AG10803 (cell line): ENCODE data around the gene KCNN3.

Experiments
- DNase-seq: peaks from one replicate; pipeline ENCODE4 v3.0.0; 2010; ENCODE audit warnings: low read depth
- H3K4me3 ChIP-seq: 2 replicates; pipeline ENCODE4 v1.5.1; 2011; ENCODE audit warnings: mild to moderate bottlenecking, low read length, control low read depth
- CTCF ChIP-seq: conservative IDR thresholded peaks from 2 replicates; pipeline ENCODE4 v1.5.1; 2011; ENCODE audit warnings: mild to moderate bottlenecking, low read length, control low read depth, inconsistent platforms

Gene KCNN3

DNA sequence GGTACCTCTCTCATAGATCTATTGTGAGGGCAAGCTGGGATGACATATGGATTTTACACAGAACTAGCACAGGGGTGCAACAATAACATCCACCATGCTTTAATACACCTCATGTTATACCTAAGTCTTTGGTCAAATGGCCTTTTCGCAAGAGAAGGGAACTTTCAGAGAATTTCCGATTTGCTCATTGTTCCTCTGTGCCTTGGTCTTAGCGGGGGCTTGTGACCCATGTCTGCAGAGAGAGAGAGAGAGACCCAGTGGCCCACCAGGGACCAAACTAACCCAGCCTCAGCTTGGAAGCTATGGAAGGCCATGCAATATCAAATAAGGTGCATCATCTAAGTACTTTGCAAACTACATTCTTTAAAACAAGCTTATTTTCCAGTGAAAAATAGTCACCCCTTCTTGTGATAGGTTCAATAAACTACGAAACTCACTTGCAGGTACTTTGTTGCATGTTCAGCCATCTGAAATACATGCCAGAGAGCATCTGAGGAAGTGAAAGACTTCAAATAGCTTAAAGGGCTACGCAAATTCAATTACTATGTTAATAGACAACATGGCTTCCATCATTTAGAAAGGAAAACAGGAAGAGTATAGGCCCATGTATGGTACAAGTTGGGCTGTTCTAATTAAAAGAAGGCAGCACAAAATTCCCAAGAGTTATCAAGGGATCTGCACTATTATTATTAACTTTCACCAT, 100.7 kb downstream of the KCNN3 start:
- no peak for DNase-seq
- H3K4me3 ChIP-seq: no peak overlapping the region
- no peak for TF ChIP-seq CTCF

DNA sequence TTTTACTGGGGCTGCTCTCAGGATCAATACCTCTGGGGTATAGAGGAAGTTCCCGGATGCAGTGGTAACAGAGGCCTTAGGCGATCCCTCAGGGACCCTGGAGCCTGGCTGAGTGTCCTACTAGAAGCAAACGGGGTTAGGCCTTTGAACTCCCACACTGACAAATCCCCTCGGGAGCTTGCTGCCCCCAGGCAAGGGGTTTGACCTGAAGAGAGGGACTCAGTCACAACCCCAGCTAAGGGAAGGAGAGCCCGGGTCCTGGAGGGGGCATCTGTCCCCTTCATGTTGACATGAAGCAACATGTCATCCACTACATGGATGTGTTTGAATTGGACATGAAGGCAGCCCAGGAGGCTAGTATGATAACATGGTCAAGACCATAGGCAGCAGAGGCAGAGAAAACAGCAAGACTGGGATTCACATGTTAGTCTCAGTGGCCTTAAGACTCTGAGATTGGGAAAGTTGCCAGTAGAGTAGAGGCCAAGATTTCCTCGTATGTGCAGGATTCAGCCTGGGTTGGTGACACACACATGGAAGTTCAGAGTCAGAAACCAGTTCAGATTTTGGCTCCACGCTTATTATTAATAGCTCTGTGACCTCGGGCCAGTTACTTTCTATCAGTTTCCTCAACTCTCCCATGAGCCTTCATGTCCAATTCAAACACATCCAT, 101.5 kb downstream of the KCNN3 start:
- no peak for TF ChIP-seq CTCF
- no peak for DNase-seq
- H3K4me3 ChIP-seq: no peak overlapping the region

DNA sequence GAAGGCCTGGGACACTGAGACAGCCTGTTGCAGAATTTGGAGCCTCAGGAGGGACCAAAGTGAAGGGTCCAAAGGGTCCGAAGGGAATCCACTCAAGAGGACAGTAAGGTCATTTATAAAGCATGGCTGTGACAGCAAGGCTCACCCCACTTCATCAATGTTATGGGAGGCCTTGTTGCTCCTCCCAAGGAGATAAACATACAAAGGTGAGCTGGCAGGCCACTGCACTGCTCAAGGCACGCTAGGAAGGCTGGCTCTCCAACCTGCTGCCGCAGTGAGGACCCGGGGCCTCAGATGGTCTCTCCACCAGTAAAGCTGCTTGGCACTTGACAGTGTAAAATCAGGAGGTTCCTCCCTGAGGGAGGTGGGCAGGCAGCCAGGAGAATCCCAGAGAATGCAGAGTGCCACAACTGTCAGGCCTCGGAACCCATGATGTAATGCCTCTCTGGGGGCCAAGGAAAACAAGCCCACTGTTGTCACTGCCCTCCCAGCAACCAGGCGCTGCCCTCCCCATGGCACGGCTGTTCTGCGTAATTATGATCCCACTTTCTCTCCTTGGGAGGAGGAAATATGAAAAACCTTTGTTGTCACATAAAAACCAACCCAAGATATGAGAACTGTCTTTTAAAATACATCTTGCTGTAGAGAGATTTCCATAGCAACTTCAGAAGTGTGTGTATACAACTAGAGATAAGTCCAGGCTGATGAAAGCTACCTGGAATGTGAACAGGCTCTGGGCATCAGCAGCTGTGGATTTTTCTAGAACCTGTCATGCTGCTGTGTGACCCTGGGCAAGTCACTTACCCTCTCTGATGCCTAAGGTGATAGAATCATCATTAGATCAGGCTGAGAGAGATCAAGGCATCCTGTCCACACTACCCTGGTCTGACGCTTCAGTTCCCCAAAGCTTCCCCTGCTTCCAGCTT, 102.5 kb downstream of the KCNN3 start:
- DNase-seq: peak; percentile 42
- TF ChIP-seq CTCF: no peak
- no peak overlapping the region for H3K4me3 ChIP-seq

GRCh38 chr1:154765970-154766369, 104.1 kb downstream of the KCNN3 start:
- no peak overlapping the region for H3K4me3 ChIP-seq
- peak; percentile 28 for DNase-seq
- TF ChIP-seq CTCF: peak; percentile 52

- TF ChIP-seq CTCF: no peak
- no peak for DNase-seq
- no peak overlapping the region for H3K4me3 ChIP-seq
Observed at GRCh38 chr1:154764773-154765172, 105.3 kb downstream of the KCNN3 start.

- H3K4me3 ChIP-seq: no peak overlapping the region
- TF ChIP-seq CTCF: no peak
Observed at GRCh38 chr1:154764181-154764580, 105.9 kb downstream of the KCNN3 start.

More at GRCh38 chr1:154764181-154764580, 105.9 kb downstream of the KCNN3 start:
- no peak for DNase-seq
